Stimulated activated CD8-positive, alpha-beta memory T cell treated with anti-CD3 and anti-CD28 coated beads, Interleukin-7, amount 100 ng/mL, for 48 hours (primary cell): ENCODE results near the gene BIN1.

Experiments
- DNase-seq, 2 donors: peaks; one replicate each; pipeline ENCODE4 v3.0.0-alpha.2; 2020; ENCODE audit warnings: low read depth in 1 of 2; ENCODE audit errors: extremely low read depth in 1 of 2

BIN1 gene

GRCh38 chr2:127076290-127076689, 30.7 kb downstream of the BIN1 start:
- no peak for DNase-seq

- no peak for DNase-seq
These were observed 31.1 kb downstream of the BIN1 start for GRCh38 chr2:127075821-127076220.

- DNase-seq, result no peak
These were observed 32.0 kb downstream of the BIN1 start for GRCh38 chr2:127074936-127075335.

- DNase-seq, result no peak
These were observed 32.6 kb downstream of the BIN1 start for GRCh38 chr2:127074358-127074757.

- DNase-seq, result no peak
These were observed 34.0 kb downstream of the BIN1 start for GRCh38 chr2:127072970-127073369.

GRCh38 chr2:127072396-127072795, 34.6 kb downstream of the BIN1 start:
- DNase-seq, result no peak

- no peak for DNase-seq
These were observed 35.0 kb downstream of the BIN1 start for GRCh38 chr2:127071901-127072328.

- no peak for DNase-seq
These were observed 36.7 kb downstream of the BIN1 start for GRCh38 chr2:127070221-127070620.

- DNase-seq, result no peak
These were observed 37.4 kb downstream of the BIN1 start for GRCh38 chr2:127069536-127069935.

GRCh38 chr2:127069003-127069402, 38.0 kb downstream of the BIN1 start:
- DNase-seq, result no peak

GRCh38 chr2:127068351-127068741, 38.6 kb downstream of the BIN1 start:
- DNase-seq, result no peak

- DNase-seq, result peak in 1 of 2 donors; percentile 54
These were observed 39.2 kb downstream of the BIN1 start for GRCh38 chr2:127067620-127068350.

- DNase-seq, result no peak
These were observed 40.0 kb downstream of the BIN1 start for GRCh38 chr2:127066942-127067341.

- no peak for DNase-seq
These were observed 41.0 kb downstream of the BIN1 start for GRCh38 chr2:127065940-127066318.

- no peak for DNase-seq
These were observed 41.5 kb downstream of the BIN1 start for GRCh38 chr2:127065299-127065939.

- peak; percentile 73 to 82 for DNase-seq
These were observed 42.2 kb downstream of the BIN1 start for GRCh38 chr2:127064642-127065250.

GRCh38 chr2:127063701-127064590, 43.0 kb downstream of the BIN1 start:
- no peak for DNase-seq

- DNase-seq, result no peak
These were observed 45.3 kb downstream of the BIN1 start for GRCh38 chr2:127061375-127062273.

GRCh38 chr2:127060264-127060945, 46.5 kb downstream of the BIN1 start:
- no peak for DNase-seq

GRCh38 chr2:127059559-127059958, 47.4 kb downstream of the BIN1 start:
- no peak for DNase-seq
